H1 (cell line): ENCODE measurements around the gene NDUFAF8. TPM values are rescaled to one million over a fixed set of nuclear protein-coding genes. Genes with fewer than 3 reads are reported as not detected.

Source experiments
- EP300 ChIP-seq, 2 experiments: IDR thresholded peaks; 1 replicate in 1 of 2; 2 replicates in 1 of 2; pipeline ENCODE4 v1.6.1; 2011 to 2012; ENCODE audit warnings: low read depth in 2 of 2, low read length in 2 of 2, mild to moderate bottlenecking in 2 of 2, borderline replicate concordance in 1 of 2, inconsistent platforms in 1 of 2, moderate library complexity in 1 of 2
- NANOG ChIP-seq: IDR thresholded peaks from 2 replicates; pipeline ENCODE4 v1.6.1; 2011; ENCODE audit warnings: low read length, low read depth, mild to moderate bottlenecking, inconsistent platforms; ENCODE audit not compliant: insufficient read depth, poor library complexity, severe bottlenecking
- SAP30 ChIP-seq: fragments of 300-600 bp; sonication (generic); IDR thresholded peaks from 2 replicates; pipeline ENCODE4 v1.7.1; 2012; ENCODE audit warnings: low read length, moderate library complexity, mild to moderate bottlenecking, inconsistent platforms; ENCODE audit not compliant: insufficient read depth, insufficient replicate concordance
- TAF1 ChIP-seq: IDR thresholded peaks from 2 replicates; pipeline ENCODE4 v1.6.1; 2011; ENCODE audit warnings: mild to moderate bottlenecking, low read depth, low read length
- polyA plus RNA-seq, 7 experiments: library from polyadenylated mRNA; depleted of rRNA in 3 of 7; stranded (reverse) in 5 of 7; unstranded in 2 of 7; fragments of >200 nt in 5 of 7; fragments of 200-250 nt in 2 of 7; gene quantifications; 1 replicate in 5 of 7; 2 replicates in 1 of 7; 4 replicates in 1 of 7; pipeline versions ENCODE4 v1.2.1 to v1.2.3, GENCODE V29; 2011 to 2013; ENCODE audit warnings: missing spikeins in 2 of 7, mixed read lengths in 2 of 7
- total RNA-seq: library from RNA; stranded (reverse); fragmentation: NEBNext Ultra II Directional; extraction: Animal tissue kit (Norgen Biotek cat#: 25700); gene quantifications from 2 replicates; pipeline ENCODE4 v1.2.1, GENCODE V29; 2021

The NDUFAF8 gene
- total and polyA plus RNA-seq, 2 of the 8 experiments (the other 6 are each of a cell fraction or from before 2014, with no cell fraction given): 48.9 to 91.1 TPM

DNA sequence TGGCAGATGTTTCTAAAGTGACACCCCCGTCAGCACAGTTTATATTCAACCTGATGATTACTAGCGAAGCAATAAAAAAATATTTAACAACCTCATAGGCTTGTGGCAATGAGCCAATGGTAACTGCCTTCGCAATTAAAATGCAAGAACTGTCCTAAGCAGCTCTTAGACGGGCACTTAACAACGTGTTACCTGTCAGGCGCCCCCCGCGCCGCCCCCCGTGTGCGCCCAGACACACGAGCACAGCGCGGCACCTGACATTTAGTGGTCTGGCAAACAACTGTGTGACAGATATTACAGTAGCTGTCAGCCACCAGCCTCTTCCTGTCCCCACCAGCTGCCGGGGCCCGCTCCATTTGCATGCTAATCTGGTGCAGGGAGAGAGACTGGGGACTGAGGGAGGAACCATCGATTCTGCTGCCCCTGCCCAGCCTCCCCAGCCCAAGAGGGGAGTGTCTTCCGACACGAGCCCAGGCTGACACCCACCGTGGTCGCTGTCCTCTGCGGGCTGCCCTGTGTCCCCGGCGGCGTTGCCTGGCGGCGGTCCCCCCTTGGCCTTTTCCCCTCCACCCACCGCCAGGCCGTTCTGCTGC lies 12.7 kb downstream of the NDUFAF8 start (continued):
- no peak for TF ChIP-seq EP300 (IDR thresholded peaks at IDR 0.05; ENCODE audit: borderline replicate concordance in 1 of 2, low read depth in 2 of 2, low read length in 2 of 2)
- TF ChIP-seq SAP30: no peak
- TF ChIP-seq TAF1: no peak
- TF ChIP-seq NANOG: no peak
